Neural crest cell (in vitro differentiated cells): ENCODE data around the gene FAXC. TPM values are rescaled to one million over a fixed set of nuclear protein-coding genes. Genes with fewer than 3 reads are reported as not detected.

Experiments
- DNase-seq: peaks from one replicate; pipeline ENCODE4 v3.0.0; 2021; ENCODE audit warnings: low read depth, mixed read lengths, low spot score
- H3K27ac Mint-ChIP-seq: one replicate; pipeline ENCODE4 v1.8.0; 2021; ENCODE audit warnings: mild to moderate bottlenecking, mixed read lengths; ENCODE audit not compliant: unreplicated experiment
- H3K27me3 Mint-ChIP-seq: 2 replicates; pipeline ENCODE4 v1.8.0; 2021; ENCODE audit warnings: low read depth, mild to moderate bottlenecking, mixed read lengths
- H3K36me3 Mint-ChIP-seq: 2 replicates; pipeline ENCODE4 v1.8.0; 2021; ENCODE audit warnings: low read depth, mild to moderate bottlenecking, mixed read lengths
- H3K4me1 Mint-ChIP-seq: 2 replicates; pipeline ENCODE4 v1.8.0; 2021; ENCODE audit warnings: mixed read lengths
- H3K4me3 Mint-ChIP-seq: one replicate; pipeline ENCODE4 v1.8.0; 2021; ENCODE audit warnings: mild to moderate bottlenecking, mixed read lengths
- H3K9me3 Mint-ChIP-seq: 2 replicates; pipeline ENCODE4 v1.8.0; 2021; ENCODE audit warnings: mixed read lengths
- CTCF ChIP-seq: fragments of 200-600 bp; sonication (generic); conservative IDR thresholded peaks from 2 replicates; pipeline ENCODE4 v1.5.0; 2021; ENCODE audit warnings: antibody characterized with exemption, mild to moderate bottlenecking
- total RNA-seq: library from RNA; stranded (reverse); gene quantifications from 2 replicates; pipeline ENCODE4 v1.2.1, GENCODE V29; 2021

The FAXC gene
- total RNA-seq, 1 donor from 2014 or later, result 26.7 TPM

GRCh38 chr6:99384507-99384906 is 35.0 kb upstream of the FAXC start:
- H3K4me1 Mint-ChIP-seq, result no peaks in the 10 kb centered on the region
- TF ChIP-seq CTCF, result no peak
- DNase-seq, result no peak
- no peaks in the 10 kb centered on the region for H3K9me3 Mint-ChIP-seq
- no peaks in the 10 kb centered on the region for H3K27me3 Mint-ChIP-seq
- no peaks in the 10 kb centered on the region for H3K36me3 Mint-ChIP-seq
- no peak overlapping the region for H3K4me3 Mint-ChIP-seq
- no peak overlapping the region for H3K27ac Mint-ChIP-seq

GRCh38 chr6:99378636-99379035 is 29.2 kb upstream of the FAXC start:
- Mint-ChIP-seq H3K9me3 (no peaks in the 10 kb centered on the region), H3K4me1 (no peaks in the 10 kb centered on the region), H3K36me3 (no peaks in the 10 kb centered on the region), H3K27me3 (no peaks in the 10 kb centered on the region), H3K4me3 (no peak overlapping the region), H3K27ac (no peak overlapping the region)
- DNase-seq, result no peak
- no peak for TF ChIP-seq CTCF

- H3K27me3 Mint-ChIP-seq, result no peaks in the 10 kb centered on the region
- H3K4me3 Mint-ChIP-seq, result no peak overlapping the region
- no peak overlapping the region for H3K27ac Mint-ChIP-seq
- H3K4me1 Mint-ChIP-seq, result no peaks in the 10 kb centered on the region
- no peak for DNase-seq
- H3K36me3 Mint-ChIP-seq, result no peaks in the 10 kb centered on the region
- no peaks in the 10 kb centered on the region for H3K9me3 Mint-ChIP-seq
- no peak for TF ChIP-seq CTCF
These were observed 20.1 kb upstream of the FAXC start for GRCh38 chr6:99369533-99369932.

GRCh38 chr6:99366852-99367251 is 17.4 kb upstream of the FAXC start:
- Mint-ChIP-seq H3K9me3 (no peaks in the 10 kb centered on the region), H3K4me1 (no peaks in the 10 kb centered on the region), H3K27me3 (no peaks in the 10 kb centered on the region), H3K36me3 (no peaks in the 10 kb centered on the region), H3K4me3 (no peak overlapping the region), H3K27ac (no peak overlapping the region)
- TF ChIP-seq CTCF, result no peak
- DNase-seq, result no peak

GRCh38 chr6:99364026-99364425 is 14.6 kb upstream of the FAXC start:
- no peaks in the 10 kb centered on the region for H3K9me3 Mint-ChIP-seq
- H3K4me3 Mint-ChIP-seq, result no peak overlapping the region
- H3K36me3 Mint-ChIP-seq, result no peaks in the 10 kb centered on the region
- H3K27me3 Mint-ChIP-seq, result no peaks in the 10 kb centered on the region
- no peak overlapping the region for H3K27ac Mint-ChIP-seq
- H3K4me1 Mint-ChIP-seq, result no peaks in the 10 kb centered on the region
- no peak for TF ChIP-seq CTCF
- no peak for DNase-seq
